ENCODE data around the gene LCMT1.
"Not testable (repeated sequence)": the region's sequence is repeated elsewhere in the genome, so short reads cannot be mapped to it uniquely, and the experiment has no call there.

Gene LCMT1

GRCh38 chr16:25095636-25096035 lies 15.9 kb upstream of the LCMT1 start:
- no peak for DNase-seq

DNA sequence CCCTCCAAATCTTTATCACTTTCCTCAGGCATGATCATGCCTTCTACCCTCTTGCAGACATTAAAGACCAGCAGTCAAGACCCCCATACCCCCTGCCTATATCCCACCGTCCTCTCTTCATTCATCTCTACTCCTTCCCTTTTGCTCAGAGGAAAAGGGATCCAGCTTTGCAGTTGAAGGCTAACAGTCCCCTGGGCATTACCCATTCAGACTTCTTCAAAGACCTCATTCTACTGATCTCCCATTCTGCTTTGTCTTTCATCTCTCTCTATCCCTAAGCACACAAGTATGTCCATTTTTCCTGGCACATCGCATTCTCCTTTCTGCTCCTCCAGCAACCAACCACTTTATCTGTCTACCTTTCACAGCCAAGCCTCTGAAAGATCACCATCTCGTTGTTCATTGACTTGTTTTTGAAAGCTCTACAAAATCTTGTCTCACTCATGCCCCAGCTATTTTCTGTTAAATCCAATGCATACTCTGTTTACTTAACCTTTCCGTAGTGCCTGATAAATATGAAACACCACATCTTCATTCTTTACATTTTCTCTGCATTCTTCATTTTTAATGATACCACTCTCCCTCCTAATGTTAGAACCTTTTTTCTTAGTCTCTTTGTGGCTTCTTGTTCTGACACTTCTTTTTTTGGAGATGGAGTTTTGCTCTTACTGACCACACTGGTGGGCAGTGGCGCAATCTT lies 14.1 kb upstream of the LCMT1 start:
- no peak for DNase-seq

- no peak for DNase-seq
Observed at GRCh38 chr16:25100511-25100910, 11.0 kb upstream of the LCMT1 start.

DNA sequence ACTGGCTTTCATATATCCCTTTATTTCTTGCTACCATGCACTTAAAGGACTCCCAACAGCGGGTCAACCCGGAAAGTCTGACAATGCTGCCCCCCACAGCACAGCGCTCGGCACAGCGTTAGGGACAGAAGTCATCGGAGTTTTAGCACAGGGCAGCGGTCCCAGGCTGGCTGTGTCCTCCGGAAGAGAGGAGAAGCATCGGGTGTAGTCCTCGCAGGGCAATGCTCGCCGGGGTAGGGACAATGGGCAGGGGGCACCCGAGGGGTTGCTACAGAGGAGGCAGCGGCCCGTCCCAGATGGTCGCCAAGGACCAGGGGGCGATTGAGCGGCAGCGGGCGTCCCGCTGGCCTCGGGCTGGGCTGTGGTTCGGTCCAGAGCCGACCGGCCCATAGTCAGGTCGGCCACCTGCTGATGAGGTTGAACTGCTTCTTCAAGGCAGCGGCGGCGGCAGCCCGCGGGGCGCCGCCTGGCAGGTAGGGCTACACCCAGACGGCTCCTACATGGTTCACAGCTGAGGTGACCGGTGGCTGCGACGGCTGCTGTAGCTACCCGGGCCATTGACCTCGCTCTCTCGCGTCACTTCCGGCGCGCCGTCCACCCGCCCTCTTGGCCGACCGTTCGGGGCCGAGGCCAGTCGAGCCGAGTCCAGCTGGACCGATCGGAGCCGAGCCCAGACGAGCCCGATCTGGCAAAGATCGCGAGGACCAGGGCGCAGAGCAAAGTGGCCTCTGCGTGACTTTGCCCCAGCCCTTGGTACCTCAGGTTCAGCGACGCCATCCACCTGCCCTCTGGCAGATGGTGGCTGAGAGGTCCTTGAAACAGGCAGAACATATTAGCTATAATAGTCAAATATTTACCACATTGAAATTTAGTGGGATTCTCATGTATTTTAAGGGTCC lies 4.7 kb upstream of the LCMT1 start:
- DNase-seq, result peak; percentile 39

DNA sequence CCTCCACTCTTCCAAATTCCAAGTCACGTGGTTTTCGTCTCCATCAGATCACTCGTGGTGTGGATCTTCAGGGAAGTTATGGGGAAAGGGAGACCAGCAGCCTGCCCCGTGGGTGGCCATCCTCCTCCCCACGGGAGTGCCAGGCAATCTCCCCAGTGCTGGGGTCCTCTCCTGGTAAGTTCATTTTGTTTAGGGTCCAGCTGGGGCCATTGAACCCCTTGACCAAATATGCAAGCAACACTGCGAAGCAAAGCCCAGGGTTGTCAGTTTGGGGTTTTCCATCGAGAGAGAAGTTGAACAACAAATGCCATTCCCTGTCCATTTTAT lies 4.1 kb upstream of the LCMT1 start:
- DNase-seq, result no peak

DNA sequence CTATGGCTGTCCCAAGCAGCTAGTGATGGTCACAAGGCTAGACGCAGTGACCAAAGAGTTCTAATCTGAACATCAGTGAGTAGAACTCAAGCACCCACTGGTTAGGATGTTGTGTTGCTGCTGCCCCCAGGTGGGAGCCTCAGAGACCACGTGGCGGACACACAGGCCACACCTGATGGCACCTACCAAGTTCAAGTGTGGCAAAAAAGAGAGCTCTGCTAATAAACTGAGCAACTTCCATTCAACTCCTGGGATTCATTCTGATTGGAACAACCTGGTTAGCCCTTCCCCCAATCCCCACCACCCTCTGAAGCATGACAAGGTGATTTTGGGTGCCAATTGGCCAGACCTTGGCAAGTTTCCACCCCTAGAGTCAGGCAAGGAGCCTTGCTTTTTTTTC lies 3.5 kb upstream of the LCMT1 start:
- no peak for DNase-seq

- no peak for DNase-seq
Observed at GRCh38 chr16:25109643-25110042, 1.9 kb upstream of the LCMT1 start.

GRCh38 chr16:25110387-25110947 lies 1.1 kb upstream of the LCMT1 start:
- peak; percentile 6 for DNase-seq

DNA sequence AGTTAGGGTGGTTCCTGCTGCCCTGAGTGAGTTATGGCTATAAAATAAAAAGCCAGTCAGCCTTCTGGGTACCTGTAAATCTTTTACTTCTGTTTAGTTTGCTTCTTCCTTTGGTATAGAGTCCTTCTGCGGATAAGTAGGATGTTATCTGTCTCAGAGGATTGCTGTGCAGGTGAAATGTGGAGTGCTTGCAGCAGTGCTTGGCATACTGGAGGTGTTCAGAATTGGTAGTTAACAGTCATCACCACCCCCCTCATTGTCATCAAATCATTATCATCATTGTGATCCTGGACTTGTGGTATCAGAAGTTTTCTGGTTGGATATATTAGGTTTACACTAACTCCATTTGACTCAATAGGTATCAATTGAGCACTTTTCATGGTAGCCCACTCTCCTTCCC lies 2.6 kb downstream of the LCMT1 start:
- DNase-seq, result no peak

DNA sequence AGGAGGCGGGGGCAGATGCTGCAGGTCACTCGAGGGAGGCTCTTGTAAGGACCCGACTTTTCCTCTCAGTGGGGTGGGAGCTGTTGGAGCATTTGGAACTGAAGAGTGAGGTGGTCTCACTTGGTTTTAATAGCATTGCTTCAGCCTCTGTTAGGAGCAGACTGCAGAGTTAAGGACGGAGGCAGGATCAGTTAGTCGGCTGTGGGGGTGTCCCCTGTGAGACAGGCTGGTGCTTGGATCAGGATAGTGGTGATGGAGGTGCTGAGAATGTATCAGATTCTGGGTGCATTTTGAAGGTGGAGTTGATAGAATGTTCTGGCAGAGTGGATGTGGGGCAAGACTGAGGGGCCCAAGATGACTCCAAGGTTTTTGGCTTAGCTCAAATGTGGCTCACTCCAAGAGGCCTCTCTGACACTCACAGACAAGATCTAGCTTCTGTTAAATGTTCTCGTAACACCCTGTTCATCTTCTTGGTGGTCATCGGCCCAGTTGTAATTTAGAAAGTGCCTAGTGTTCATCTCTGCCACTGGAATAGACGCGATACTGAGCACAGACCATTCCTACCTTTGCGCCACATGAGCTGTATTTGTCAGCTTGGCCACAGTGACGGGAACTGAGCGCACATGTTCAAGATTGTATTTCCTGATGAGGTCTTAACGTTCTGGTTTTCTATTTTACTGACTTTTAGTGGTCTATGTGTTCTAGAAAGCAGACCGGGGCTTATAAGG lies 7.5 kb downstream of the LCMT1 start:
- no peak for DNase-seq

DNA sequence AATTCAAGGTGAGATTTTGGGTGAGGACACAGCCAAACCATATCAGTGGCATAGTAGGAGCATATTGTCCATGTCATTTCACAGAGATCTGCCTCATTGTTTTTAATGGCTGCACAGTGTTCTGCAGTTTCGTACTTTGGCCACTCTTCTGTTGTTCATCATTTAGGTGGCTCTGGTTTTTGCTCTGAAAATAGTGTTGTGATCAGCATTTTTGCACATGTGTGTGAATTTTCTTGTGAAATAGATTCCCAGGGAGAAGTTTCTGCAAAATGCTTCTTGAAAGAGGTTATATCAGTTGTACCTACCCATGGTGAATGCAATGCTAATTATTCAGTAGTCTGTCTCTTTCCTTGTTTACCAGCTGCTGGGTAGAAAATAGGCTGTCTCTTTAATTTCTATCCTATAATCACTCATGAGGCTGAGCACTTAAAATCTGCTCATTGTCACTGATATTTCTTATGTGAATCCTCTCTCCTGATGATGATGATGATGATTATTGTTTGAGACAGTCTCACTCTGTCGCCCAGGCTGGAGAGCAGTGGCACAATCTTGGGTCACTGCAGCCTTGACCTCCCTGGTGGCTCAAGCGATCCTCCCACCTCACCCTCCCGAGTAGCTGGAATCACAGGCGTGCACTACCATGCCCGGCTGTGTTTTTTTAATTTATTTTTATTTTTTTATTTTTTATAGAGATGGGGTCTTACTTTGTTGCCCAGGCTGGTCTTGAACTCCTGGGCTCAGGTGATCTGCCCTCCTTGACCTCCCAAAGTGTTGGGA lies 10.5 kb downstream of the LCMT1 start:
- no peak for DNase-seq

DNA sequence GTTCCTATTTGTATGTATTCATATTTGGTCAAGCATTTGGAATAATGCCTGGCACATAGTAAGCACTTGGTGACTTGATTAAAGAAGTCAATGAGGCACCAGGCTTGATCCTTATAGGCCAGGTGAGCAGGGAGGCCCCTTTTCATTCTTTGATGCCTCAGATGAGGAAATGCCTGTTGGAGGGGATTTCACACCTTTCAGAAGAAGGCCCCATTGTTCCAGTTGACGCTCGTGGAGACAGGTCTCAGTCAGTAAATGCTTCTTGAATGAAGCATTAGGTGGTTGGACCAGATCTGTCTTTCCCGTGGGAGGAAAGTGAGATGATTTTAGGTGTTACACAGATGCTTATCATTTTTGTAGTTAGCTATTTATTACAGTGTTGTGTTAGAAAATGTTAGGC lies 13.0 kb downstream of the LCMT1 start:
- DNase-seq, result no peak

- not testable (repeated sequence) for DNase-seq
Observed at GRCh38 chr16:25126086-25126666, 14.6 kb downstream of the LCMT1 start.

DNA sequence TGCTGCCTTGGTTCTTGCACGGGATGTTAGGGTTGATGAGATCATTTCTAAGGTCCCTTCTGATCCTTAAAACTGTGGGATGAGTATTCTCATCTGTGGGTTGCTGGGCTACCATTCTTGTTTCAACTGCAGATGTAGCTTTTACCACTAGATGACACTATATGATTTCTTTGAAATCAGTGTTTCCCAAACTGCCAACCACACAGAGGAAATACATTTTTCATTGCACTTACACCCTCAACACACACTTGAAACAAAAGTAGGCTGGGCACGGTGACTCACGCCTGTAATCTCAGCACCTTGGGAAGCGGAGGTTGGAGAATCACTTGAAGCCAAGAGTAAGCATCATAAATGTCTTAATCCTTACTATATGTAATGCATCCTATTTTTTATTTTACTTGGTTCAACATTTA lies 15.3 kb downstream of the LCMT1 start:
- DNase-seq, result no peak

GRCh38 chr16:25132751-25133150 lies 21.2 kb downstream of the LCMT1 start:
- DNase-seq, result not testable (repeated sequence)

DNA sequence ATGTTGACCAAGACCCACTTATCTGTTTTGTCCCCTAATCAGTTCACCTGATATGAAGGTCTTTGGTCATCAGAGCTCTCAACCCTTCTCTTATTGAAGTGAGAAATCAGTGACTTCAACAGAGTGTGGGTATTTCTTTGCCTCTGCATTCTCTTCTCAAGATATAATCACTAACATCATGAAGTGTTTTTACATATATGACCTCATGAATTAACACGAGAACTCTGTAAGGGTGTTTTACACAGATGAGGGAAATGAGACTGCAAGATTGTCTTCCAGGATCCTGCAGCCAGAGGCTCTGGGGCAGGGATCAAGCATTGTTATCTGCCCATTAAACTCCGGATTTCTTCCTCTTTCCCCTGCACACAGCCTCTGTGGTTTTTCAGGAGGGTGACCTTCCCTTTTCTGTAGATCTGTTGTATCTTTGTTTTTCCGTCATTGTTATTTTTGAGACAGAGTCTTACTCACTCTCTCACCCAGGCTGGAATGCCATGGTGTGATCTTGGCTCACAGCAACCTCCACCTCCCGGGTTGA lies 22.7 kb downstream of the LCMT1 start:
- no peak for DNase-seq

GRCh38 chr16:25135254-25135878 lies 23.8 kb downstream of the LCMT1 start:
- DNase-seq, result peak; percentile 41

DNA sequence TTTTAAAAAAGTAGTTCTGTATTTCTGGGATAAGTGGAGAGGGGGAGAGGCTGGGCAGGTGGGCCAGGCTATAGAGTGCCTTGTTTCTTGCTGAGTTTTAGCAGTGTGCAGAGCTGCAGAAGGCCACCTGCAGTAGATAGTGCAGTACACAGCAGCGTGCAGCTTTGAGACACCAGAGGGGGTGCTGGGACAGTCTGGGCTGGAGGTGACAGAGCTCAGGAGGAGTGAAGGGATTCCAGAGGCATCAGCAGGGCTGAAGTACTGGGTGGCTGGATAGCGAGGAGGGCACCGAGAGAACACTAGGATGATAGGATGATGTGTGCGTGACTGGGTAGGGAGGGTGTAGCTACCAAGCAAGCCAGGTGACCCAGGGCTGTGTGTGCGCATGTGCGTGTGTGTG lies 26.6 kb downstream of the LCMT1 start:
- DNase-seq, result no peak

DNA sequence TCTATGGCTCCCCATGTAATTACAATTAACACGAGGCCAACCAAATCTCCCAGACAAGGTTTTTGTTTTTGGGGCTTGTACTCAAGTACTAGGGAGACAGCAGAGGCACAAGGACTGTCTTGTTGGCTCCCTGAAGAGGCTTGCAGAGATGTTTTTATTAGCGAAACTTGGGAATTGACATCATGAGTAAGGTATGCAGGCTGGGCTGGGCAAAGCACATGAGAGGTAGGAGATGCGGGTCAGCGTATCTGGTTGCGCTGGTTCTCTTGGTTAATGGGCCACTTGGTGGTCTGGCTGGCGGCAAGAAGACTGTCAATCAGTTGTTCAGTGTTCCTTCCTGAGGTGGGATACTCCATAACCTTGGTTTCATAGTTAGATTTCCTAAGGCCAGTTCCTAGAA lies 28.9 kb downstream of the LCMT1 start:
- no peak for DNase-seq

DNA sequence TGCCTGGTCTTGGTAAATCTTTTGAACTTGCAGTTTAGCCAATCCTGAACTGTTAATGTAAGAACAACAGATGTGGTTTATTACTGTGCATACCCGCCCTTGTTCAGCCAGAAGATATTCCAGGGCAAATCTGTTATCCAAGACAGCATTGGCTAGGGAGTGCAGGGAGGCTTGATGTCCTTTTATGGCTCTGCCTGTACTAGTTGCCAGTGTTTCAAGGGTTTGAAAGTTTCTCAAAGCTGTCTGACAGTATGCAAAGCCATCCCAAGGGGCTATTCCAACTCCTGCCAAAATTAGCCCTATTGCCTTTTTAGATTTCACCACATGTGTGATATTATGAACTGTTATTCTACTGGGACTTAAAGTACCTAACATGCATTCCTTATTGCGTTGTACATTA lies 30.1 kb downstream of the LCMT1 start:
- DNase-seq, result no peak

DNA sequence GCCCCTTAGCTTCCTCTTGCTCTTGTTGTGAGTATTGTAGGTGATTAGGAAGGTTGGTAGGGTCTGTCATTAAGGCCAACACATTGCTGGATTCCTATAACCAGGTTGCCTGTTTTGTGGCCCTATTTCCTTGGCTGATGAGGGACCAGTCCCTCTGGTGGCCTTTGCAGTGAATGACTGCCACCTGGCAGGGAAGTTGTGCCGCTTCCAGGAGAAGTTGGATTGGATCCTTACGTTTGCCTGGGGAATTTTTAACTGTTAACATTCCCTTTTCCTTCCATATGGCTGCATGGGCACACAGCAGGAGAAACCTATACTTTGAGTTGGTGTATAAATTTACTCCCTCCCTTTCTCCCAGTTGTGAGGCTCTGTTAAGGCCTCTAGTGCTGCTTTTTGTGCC lies 32.4 kb downstream of the LCMT1 start:
- DNase-seq, result no peak
